ENCODE data around the gene EPO.
"Not testable (repeated sequence)": the region's sequence is repeated elsewhere in the genome, so short reads cannot be mapped to it uniquely, and the experiment has no call there.

The EPO gene

GRCh38 chr7:100759357-100760171, 39.3 kb downstream of the EPO start:
- no peak for FAIRE-seq
- no peak for TF ChIP-seq CTCF (IDR thresholded peaks at IDR 0.05; ENCODE audit: insufficient read depth, missing control alignments)
- no peak for DNase-seq (ENCODE audit: insufficient read length, low spot score)

GRCh38 chr7:100762841-100763240, 42.6 kb downstream of the EPO start:
- not testable (repeated sequence) for FAIRE-seq; DNase-seq (ENCODE audit: insufficient read length, low spot score)

- DNase-seq (ENCODE audit: insufficient read length, low spot score) (no peak), FAIRE-seq (no peak)
- TF ChIP-seq CTCF (IDR thresholded peaks at IDR 0.05; ENCODE audit: insufficient read depth, missing control alignments) = no peak
These were observed 43.4 kb downstream of the EPO start for GRCh38 chr7:100763556-100764140.

GRCh38 chr7:100764841-100765240, 44.6 kb downstream of the EPO start:
- DNase-seq (ENCODE audit: insufficient read length, low spot score) (no peak), FAIRE-seq (no peak)
- no peak for TF ChIP-seq CTCF (IDR thresholded peaks at IDR 0.05; ENCODE audit: insufficient read depth, missing control alignments)

- FAIRE-seq (no peak), DNase-seq (ENCODE audit: insufficient read length, low spot score) (no peak)
- TF ChIP-seq CTCF (IDR thresholded peaks at IDR 0.05; ENCODE audit: insufficient read depth, missing control alignments) = no peak
These were observed 45.0 kb downstream of the EPO start for GRCh38 chr7:100765250-100765649.

GRCh38 chr7:100768784-100769183, 48.5 kb downstream of the EPO start:
- no peak for TF ChIP-seq CTCF (IDR thresholded peaks at IDR 0.05; ENCODE audit: insufficient read depth, missing control alignments)
- no peak for DNase-seq (ENCODE audit: insufficient read length, low spot score)
- no peak for FAIRE-seq

All from D721Med (cell line).